ENCODE results near the gene UGT2B10.
"Not testable (repeated sequence)": the region's sequence is repeated elsewhere in the genome, so short reads cannot be mapped to it uniquely, and the experiment has no call there.

UGT2B10 gene

GRCh38 chr4:68815617-68816409, at the start of gene UGT2B10:
Gene UGT2B10, plus strand, starts transcription at chr4:68815994. Its CDS starts 26 bp downstream, at chr4:68816020.
- DNase-seq (ENCODE audit: low spot score): not testable (repeated sequence)

GRCh38 chr4:68771836-68772235, 44.0 kb upstream of the UGT2B10 start:
- DNase-seq (ENCODE audit: low spot score): not testable (repeated sequence)

- DNase-seq (ENCODE audit: low spot score): no peak
These were observed 42.1 kb upstream of the UGT2B10 start for GRCh38 chr4:68773699-68774098.

GRCh38 chr4:68780232-68780631, 35.6 kb upstream of the UGT2B10 start:
- DNase-seq (ENCODE audit: low spot score): no peak

GRCh38 chr4:68797048-68797447, 18.7 kb upstream of the UGT2B10 start:
- no peak for DNase-seq (ENCODE audit: low spot score)

GRCh38 chr4:68797618-68798017, 18.2 kb upstream of the UGT2B10 start:
- DNase-seq (ENCODE audit: low spot score): no peak

GRCh38 chr4:68803013-68803412, 12.8 kb upstream of the UGT2B10 start:
- DNase-seq (ENCODE audit: low spot score): no peak

- no peak for DNase-seq (ENCODE audit: low spot score)
These were observed 7.7 kb upstream of the UGT2B10 start for GRCh38 chr4:68808060-68808459.

GRCh38 chr4:68810919-68811318, 4.9 kb upstream of the UGT2B10 start:
- DNase-seq (ENCODE audit: low spot score): no peak

GRCh38 chr4:68816410-68817265, 844 bp downstream of the UGT2B10 start:
- DNase-seq (ENCODE audit: low spot score): not testable (repeated sequence)

- no peak for DNase-seq (ENCODE audit: low spot score)
These were observed 1.6 kb downstream of the UGT2B10 start for GRCh38 chr4:68817386-68817785.

- DNase-seq (ENCODE audit: low spot score): not testable (repeated sequence)
These were observed 2.3 kb downstream of the UGT2B10 start for GRCh38 chr4:68818030-68818462.

- no peak for DNase-seq (ENCODE audit: low spot score)
These were observed 15.8 kb downstream of the UGT2B10 start for GRCh38 chr4:68831642-68832041.

- no peak for DNase-seq (ENCODE audit: low spot score)
These were observed 34.5 kb downstream of the UGT2B10 start for GRCh38 chr4:68850293-68850692.

GRCh38 chr4:68855771-68856170, 40.0 kb downstream of the UGT2B10 start:
- no peak for DNase-seq (ENCODE audit: low spot score)

- DNase-seq (ENCODE audit: low spot score): no peak
These were observed 42.2 kb downstream of the UGT2B10 start for GRCh38 chr4:68858039-68858438.

- DNase-seq (ENCODE audit: low spot score): no peak
These were observed 43.9 kb downstream of the UGT2B10 start for GRCh38 chr4:68859655-68860054.

GRCh38 chr4:68861057-68861456, 45.3 kb downstream of the UGT2B10 start:
- DNase-seq (ENCODE audit: low spot score): no peak

GRCh38 chr4:68864438-68865187, 48.8 kb downstream of the UGT2B10 start:
- no peak for DNase-seq (ENCODE audit: low spot score)

GRCh38 chr4:68865188-68865638, 49.4 kb downstream of the UGT2B10 start:
- DNase-seq (ENCODE audit: low spot score): no peak

GRCh38 chr4:68865760-68866159, 50.0 kb downstream of the UGT2B10 start:
- no peak for DNase-seq (ENCODE audit: low spot score)

GRCh38 chr4:68869274-68869773, 53.5 kb downstream of the UGT2B10 start:
- DNase-seq (ENCODE audit: low spot score): no peak

Data from SW480 (cell line).